NCI-H2107 treated with DMSO at 0.1 percent for 48 hours (cell line): ENCODE measurements around the gene NHERF1.

Experiments
- DNase-seq: peaks from one replicate; lab custom pipeline; 2025; ENCODE audit not compliant: unreplicated experiment; lab: John Stamatoyannopoulos, UW

Gene NHERF1

DNA sequence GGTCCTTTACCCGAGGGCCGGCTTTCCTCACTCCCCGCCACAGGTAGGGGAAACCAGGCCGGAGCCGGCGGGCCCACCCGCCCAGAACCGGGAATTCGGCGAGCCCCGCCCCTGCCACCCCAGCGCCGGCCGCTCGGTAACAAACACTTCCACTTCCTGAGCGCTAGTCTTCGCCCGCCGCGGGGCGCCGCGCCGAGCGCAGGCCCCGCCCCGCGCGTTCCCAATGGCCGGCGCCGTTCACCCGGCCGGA, 224 bp upstream of the NHERF1 start:
- DNase-seq: no peak

DNA sequence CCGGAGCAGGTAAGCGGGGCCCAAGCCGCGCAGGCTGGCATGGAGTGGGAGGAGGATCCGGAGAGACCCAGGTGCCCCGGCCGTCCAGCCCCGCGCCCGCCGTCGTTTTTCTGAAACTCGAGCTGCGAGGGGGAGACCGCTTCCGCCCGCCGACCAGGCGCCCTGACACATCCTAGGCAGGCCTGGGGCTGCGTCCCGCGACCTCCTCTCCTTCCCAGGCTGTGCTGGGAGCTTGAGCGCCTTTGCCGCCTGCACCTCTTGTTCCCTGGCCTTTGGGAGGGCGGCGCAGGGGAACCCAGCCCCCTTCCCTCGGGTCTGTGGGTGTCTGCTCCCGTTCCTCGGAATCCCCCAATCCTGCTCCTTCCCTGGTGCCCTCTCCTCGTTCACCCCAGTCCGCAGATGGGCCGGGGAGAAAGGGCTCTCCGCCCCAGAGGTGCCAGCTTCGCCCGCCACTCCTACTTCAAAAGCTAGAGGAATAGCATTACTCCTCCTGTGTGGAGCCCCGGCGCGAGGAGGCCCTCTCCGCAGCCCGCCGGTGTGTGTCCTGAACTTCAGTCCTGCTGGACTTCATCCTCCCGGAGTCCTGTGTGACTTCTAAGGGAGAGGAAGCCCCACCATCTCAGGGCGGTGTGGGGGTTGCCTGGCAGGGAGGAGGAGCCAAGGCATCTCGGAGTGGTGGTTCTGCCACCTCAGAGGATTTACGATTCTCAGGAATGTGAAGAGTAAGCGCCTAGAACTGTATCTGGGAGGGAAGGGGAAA, 1.0 kb downstream of the NHERF1 start:
- DNase-seq: no peak

DNA sequence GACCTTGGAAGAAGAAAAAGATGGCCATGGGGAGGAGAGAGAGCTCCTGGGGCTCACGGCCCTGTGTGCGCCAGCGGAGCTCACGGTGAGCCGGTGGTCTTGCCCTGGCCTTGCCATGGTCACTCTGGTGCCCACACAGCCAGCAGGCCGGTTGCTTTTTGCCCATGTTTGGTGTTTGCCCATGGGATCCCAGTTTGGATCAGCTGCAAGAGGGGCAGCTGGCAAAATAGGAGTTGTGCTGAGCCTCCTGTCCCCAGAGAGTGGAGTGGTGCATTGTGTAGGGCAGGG, 1.6 kb downstream of the NHERF1 start:
- no peak for DNase-seq

DNA sequence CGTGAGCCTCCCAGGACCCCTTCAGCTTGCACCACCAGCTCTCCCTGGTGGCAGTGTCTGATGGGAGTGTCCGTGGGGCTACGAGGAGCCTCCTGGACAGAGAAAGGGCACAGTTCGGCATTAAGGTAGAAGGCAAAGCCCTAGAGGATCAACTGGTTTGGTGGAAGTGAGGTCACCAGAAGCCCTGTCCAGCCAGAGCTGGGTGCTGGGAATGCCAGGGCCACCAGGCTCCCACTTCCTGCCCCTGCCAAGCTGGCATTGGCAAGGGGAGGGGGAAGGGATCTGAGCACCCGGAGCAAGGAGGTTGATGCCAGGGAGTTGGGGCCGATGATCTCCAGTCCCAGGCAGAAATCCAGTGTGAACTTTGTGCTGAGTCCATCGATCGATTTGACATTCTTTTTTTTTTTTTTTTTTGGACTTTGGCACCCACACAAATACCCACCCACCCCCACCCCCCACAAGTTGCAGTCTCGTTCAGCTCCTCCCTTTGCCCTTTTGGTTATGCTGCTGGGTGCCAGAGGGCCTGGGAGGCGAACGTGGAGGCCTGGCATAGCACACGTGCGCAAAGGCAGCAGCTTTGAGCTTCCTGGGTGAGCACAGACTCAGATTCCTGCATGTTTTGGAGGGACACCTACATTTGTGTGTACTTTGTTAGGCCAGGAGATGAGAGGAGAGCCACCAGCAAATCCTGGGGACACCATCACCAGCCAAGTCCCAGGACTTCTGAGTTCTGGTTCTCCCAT, 2.1 kb downstream of the NHERF1 start:
- no peak for DNase-seq

DNA sequence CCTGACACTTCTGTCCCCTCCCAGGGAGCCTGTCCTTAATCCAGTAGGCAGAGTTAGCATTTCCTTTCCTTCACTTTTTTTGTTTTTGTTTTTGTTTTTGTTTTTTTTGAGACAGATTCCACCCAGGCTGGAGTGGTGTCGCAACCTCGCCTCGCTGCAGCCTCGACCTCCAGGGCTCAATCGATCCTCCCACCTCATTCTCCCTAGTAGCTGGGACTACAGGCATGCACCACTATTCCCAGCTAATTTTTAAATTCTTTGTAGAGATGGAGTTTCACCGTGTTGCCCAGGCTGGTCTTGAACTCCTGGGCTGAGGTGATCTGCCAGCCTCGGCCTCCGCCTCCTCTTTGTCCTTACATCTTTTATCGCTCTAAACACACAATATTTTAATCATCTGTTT, 4.0 kb downstream of the NHERF1 start:
- no peak for DNase-seq

DNA sequence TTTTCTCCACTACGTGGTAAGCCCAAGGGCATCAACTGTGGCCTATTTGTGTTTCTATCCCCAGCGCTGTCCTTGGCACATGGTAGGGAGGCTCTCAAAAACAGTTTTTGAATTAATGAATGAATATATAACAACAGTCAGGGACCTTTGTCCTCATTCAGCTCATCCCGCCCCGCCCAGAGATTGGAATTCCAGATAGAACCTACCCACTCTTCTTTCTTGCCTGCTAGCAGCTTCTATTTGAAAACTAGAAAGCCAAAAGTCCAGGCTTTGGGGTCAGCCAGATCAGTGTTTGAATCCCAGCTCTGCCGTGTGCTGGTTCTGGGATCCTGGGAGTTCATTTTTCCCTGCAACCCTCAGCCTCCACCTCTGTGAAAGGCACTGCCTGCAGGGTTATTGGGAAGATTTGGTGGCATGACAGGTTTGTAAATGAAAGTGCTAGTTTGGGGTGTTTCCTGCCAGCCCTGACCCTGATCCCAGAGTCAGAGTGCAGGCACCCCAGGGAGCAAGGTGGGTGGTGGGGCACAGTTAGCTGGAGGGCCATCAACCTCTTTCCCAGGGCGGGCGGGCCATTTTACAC, 4.5 kb downstream of the NHERF1 start:
- no peak for DNase-seq

DNA sequence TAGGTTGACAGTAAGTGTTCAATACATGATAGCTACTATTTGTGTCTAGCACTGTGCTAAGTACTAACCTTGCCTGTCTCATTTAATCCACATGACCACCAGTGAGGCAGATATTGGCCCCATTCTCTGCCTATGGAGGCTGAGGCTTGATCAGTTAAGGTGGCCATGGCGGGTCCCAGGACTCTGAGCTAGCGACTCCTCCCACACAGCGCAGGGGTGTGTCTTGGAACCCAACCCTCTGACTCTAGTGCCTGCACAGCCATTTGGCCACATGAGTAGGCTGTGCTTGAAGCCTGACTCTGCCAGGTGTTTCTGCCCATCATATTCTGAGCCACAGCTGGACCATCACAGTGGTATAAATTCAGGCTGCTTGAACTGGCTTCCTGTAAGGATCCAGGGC, 6.4 kb downstream of the NHERF1 start:
- no peak for DNase-seq

DNA sequence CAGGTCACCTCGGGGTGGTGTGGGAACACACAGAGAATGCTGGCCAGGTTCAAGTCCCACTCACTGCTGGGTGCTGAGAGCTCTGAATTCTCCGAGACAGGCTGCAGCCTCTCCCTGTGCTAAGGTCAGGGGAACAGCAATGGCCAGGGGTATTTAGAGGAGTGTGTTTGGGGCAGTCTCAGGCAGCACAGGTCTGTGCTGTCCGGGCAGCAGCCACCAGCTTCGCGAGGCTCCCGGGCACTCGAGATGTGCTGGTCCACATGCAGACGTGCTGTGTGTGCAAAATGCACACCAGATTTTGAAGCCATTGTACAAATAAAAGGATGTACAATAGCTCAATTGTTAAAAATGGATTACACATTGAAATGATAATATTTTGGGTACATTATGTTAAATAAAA, 7.1 kb downstream of the NHERF1 start:
- DNase-seq: no peak

DNA sequence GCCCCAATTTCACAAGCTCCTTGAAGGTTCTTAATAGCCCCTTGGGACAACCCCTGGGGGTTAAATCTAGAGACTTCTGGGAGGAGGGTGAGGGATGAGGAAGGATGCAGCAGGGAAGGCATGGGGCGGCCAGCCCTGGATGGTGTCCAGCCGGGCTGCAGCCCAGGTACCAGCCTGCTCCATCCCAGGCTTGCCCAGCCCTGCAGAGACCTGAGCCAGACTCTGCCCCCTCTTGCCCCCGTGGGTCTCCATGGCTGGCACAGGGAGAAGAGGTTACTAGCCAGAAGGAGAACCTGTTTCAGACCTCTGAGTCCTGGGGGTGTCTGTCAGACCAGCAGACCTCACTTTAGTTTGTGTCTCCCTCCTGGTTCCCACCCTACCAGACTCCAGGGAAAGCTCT, 8.5 kb downstream of the NHERF1 start:
- no peak for DNase-seq

DNA sequence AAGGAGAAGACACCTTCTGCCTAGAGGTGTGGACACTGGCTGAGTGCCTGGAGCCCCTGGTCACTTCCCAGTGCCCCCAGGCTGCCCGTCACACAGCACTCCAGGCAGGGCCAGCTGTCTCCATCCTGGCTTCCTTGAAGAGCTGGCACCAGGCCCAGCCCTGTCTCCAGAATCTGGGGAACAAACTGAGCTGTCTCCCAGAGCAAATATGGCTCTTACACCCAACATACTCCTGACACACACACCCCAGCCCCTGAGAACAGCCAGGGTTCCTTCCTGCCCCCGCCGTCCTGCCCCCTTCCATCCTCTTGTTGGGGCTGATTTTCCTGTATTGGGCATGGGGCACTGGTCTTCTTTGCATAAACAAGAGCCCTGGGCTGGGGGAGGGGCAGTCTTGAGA, 9.1 kb downstream of the NHERF1 start:
- DNase-seq: no peak

DNA sequence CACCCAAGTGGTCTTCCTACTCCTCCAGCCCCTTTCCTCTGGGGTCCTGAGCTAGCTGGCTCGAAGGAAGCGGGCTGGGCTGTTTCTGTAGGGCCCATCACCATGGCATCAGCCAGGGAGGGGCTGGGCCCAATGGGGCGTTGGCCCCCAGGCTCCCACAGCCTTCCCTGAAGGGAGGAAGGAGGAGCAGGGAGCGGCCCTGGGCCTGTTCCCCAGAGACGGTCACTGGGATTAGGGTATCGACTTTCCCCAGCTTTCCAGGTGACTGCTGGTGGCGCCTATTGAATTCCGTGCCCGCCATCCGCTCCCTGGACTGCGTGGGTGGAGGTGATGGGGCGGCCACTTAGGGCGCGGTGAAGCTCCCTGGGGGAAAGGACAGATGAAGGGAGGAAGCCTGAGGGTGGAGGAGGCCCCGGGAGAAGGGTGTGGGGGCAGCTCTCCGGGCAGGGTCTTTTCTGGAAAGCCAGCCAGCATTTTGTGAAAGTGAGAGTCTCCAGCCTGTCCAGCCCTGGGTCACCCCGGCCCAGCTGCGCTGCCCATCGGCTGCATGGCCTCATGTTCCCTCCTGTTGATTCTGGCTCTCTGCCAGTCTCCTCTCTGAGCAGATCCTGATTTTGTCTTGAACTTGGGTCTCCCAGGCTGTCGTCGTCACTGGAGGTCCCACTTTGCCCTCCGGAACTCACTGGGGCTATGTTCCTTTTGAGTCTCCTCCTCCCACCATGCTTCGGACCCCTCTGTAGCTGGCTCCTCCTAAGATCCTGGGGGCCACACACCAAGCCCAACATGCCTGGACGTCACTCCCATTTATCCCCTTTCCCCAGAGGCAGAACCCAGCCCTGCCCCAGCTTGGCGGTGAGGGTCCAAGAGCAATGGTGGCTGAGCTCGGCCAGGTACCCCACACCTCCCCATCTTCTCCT, 9.8 kb downstream of the NHERF1 start:
- DNase-seq: peak; percentile 61

DNA sequence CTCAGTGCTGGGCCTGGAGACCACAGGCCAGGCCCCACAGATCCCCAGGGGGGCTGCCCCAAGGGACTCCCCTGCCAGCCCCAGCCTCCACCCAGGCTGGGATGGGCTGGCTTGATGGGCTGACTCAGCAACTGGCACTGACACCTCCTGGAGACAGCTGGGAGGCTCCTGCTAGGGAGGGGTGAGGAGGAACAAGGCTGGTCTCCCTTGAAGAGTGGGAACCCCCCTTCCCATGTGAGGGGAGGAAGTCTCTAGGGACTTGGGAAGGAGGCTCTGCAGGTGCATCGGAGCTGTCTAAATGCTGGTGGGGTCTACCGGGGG, 10.4 kb downstream of the NHERF1 start:
- no peak for DNase-seq

DNA sequence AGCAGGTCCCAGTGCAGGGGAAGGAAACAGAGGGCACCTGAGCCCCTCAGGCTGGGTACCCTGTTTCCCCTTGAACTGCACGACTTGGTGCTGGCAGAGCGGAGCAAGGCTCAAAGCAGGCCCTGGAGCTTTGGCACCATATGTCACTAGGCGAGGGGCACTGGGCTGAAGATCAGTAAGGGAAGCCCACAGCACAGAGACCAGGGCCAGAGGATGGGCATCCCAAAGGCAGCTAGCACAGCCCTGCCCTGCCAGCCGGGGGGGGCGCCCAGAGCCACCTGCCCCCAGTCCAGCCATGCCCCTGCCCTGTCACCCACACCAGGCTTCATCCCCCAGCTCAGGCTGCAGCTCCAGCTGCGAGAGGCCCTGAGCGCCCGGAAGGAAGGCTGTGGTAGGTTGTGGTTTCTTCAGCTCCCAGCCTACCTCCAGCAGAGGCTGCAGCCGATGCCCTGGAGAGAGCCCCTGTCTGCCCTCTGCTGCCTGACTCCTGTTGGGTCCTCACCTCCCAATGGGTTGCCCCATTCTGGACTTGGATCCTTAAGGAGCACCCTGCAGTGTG, 10.9 kb downstream of the NHERF1 start:
- DNase-seq: no peak

DNA sequence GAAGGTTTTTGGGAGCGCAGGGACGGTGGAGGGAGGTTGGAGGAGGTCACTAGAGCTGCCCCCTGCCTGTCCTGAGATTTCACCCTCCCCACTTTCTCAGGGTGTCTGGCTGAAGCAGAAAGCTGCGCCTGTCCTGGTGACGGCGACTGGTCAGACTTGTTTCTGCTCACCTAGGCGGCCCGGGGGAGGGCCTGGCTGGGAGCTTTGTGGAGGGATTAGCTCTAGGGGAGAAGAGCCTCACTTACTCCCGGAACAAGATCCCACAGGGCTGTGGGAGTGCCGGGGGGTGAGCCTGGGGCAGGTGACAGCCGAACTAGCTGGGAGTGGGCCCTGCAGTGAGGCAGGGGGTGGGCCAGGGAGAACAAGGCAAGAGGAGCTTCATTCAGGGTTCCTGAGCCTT, 11.5 kb downstream of the NHERF1 start:
- no peak for DNase-seq

DNA sequence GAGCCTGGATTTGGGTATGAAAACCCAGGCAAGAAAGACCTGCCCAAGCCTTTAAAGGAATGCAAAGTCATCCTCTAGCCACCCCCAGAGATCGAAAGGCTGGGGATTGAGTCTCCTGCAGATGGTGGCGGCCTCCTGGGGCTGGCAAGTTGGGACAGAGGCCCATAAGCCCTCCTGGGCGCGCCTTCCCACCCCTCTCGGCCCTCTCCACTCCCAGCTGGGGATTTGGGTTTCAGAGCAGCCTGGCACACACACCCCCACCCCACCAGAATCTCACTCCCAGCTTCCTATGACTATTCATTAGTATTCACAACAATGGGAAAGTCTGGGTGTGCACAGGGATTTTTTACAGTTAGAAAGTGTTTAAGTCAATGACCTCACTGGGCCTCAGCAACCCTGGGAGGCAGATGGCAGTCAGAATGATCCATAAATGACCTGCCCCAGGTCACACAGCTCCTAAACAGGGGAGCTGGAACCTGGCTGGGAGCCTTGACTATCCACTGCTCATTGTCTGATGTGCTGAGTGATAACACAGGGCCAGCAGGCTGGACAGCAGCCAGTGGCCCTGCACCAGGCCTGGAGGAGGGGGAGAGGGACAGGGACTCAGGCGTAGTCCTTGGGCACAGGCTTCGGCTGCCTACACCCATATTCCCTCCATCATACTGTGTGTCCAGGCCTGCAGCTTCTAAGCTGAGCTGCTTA, 12.1 kb downstream of the NHERF1 start:
- DNase-seq: peak; percentile 27

DNA sequence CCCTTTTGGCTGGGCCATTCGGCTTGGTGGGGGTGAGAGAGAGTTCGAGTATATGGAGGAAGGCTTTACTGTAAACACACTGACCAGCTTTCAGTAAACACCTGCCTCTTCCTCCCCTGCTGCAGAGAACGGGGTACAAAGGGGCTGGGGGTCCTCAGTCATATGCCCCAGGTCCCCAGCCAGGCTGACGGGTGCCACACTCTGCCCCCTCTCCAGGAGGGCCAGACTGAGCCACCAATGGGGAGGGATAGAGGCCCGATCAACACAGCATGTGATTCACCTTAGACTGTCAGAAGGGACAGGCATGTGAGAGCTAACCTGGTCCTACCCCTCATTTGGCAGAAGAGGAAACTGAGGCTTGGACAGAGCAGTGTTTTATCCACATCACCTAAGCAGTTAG, 13.0 kb downstream of the NHERF1 start:
- DNase-seq: no peak

DNA sequence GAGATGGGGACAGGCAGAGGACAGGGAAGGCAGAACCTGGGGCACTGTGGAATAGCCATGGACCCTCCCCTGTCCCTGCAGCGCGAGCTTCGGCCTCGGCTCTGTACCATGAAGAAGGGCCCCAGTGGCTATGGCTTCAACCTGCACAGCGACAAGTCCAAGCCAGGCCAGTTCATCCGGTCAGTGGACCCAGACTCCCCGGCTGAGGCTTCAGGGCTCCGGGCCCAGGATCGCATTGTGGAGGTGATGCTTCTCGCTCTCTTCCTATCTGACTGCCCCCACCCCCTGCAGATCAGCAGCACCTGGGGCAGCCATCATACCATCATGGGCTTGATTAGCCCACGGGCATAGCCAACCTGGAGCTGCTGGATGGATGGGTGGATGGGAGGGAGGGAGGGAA, 13.5 kb downstream of the NHERF1 start:
- no peak for DNase-seq

DNA sequence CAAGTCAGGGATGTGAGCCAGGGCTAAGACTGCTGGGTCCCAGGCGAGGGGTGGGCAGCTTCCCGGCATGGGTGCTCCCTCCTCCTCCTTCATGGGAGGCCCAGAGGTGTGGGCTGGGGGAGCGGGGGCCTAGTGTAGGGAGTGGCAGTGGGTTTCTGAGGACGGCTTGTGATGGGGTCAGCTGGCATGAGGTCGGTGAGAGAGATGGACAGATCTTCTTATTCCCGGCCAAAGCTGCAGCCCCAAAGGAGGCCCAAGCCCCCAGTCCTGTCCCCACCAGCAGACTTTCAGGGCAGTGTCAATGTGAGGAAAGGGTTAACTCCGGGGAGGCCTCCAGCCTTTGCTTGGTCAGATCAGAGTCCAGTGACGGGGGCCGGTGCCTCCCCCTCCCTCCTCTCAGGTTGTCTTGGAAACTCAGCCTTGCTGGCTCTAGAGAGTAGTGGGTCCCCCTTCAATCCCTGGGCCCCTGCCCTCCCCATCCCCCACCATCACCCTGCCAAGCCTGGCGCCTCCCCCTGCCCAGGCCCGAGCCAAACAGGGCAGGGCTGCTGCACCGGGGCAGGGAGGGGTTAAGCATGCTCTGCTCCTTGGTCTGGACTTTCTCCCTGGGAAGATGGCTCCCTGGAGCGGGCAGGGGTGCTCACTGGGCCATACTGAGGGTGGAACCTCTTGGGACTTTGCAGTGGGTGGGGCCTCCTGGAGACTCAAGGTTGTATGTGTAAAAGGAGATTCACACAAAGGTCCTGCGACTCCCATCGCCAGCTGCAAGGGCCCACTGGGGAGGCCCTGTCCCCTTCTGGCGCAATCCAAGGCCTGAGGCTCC, 15.3 kb downstream of the NHERF1 start:
- DNase-seq: no peak

DNA sequence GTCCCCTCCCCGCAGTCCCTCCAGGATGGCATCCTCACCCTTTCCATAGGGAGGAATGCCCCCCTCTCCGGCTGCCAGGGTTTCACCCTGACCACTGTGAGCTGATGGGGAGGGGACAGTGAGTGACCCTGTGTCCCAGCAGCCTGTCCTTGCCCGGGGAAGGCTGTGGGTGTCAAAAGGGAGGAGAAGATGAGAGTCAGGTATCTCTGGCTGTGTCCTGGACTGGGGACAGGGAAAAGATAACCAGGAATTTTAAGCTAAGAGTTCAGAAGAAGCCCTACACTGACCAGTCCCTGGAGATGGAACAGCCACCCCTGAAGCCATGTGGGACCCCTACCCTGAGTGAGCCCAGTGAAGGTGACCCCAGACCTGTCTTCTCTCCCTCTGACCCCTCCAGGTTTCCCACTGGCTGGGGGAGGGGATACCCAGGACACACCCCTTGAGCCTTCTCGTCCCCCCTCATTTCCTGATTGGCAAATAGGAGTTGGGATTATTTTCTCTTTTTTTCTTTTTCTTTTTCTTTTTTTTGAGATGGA, 16.4 kb downstream of the NHERF1 start:
- no peak for DNase-seq

DNA sequence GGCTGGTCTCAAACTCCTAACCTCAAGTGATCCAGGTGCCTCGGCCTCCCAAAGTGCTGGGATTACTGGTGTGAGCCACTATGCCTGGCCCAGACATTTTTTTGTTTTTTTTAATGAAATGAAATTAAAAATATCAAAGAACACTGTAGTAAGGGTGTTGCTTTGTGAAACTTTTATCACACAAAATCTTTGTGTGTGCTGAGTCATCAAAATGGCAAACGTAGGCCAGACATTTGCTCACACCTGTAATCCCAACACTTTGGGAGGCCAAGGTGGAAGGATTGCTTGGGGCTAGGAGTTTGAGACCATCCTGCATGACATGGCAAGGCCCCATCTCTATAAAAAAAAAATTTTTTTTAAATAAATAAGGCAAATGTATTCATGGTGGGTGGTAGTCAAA, 18.0 kb downstream of the NHERF1 start:
- DNase-seq: no peak
